NCI-H1092 treated with DMSO at 0.1 percent for 48 hours (cell line): ENCODE results near the gene NPB.

Experiments used
- DNase-seq: peaks from one replicate; lab custom pipeline; 2025; lab: John Stamatoyannopoulos, UW

NPB gene

GRCh38 chr17:81926451-81927151, 24.6 kb downstream of the NPB start:
- no peak for DNase-seq

GRCh38 chr17:81927152-81927652, 25.2 kb downstream of the NPB start:
- no peak for DNase-seq

- DNase-seq = peak; percentile 95
Measured at GRCh38 chr17:81927653-81928543, 25.9 kb downstream of the NPB start, which contains the start of gene MAFG. Gene MAFG, minus strand, starts transcription at chr17:81927735. Its CDS starts 4,550 bp downstream, at chr17:81923185.

- no peak for DNase-seq
Measured at GRCh38 chr17:81928544-81929252, 26.7 kb downstream of the NPB start.

- DNase-seq = no peak
Measured at GRCh38 chr17:81929253-81930141, 27.5 kb downstream of the NPB start.

- no peak for DNase-seq
Measured at GRCh38 chr17:81930142-81931125, 28.4 kb downstream of the NPB start.

- DNase-seq = no peak
Measured at GRCh38 chr17:81931189-81931556, 29.1 kb downstream of the NPB start.

GRCh38 chr17:81931557-81932332, 29.7 kb downstream of the NPB start:
- no peak for DNase-seq

GRCh38 chr17:81932333-81932983, 30.4 kb downstream of the NPB start:
- DNase-seq = no peak

GRCh38 chr17:81933178-81933699, 31.2 kb downstream of the NPB start:
- DNase-seq = no peak

- no peak for DNase-seq
Measured at GRCh38 chr17:81934098-81934757, 32.2 kb downstream of the NPB start.

- DNase-seq = no peak
Measured at GRCh38 chr17:81934850-81935708, 33.0 kb downstream of the NPB start.

- no peak for DNase-seq
Measured at GRCh38 chr17:81935709-81936084, 33.7 kb downstream of the NPB start.

- DNase-seq = no peak
Measured at GRCh38 chr17:81939218-81939617, 37.2 kb downstream of the NPB start.

- no peak for DNase-seq
Measured at GRCh38 chr17:81939881-81940385, 37.9 kb downstream of the NPB start.

GRCh38 chr17:81940538-81941483, 38.8 kb downstream of the NPB start:
- no peak for DNase-seq
